Measurements from ENCODE around the gene ALS2CL.

ALS2CL gene

GRCh38 chr3:46629551-46630517 is 63.6 kb downstream of the ALS2CL start:
- peak; percentile 78 for DNase-seq (ENCODE audit: low read depth)

- DNase-seq (ENCODE audit: low read depth) = peak; percentile 80
Measured at GRCh38 chr3:46628901-46629369, 64.5 kb downstream of the ALS2CL start.

- DNase-seq (ENCODE audit: low read depth) = no peak
Measured at GRCh38 chr3:46627078-46627477, 66.4 kb downstream of the ALS2CL start.

GRCh38 chr3:46626039-46626438 is 67.4 kb downstream of the ALS2CL start:
- DNase-seq (ENCODE audit: low read depth) = no peak

GRCh38 chr3:46624975-46625490 is 68.4 kb downstream of the ALS2CL start:
- DNase-seq (ENCODE audit: low read depth) = no peak

- DNase-seq (ENCODE audit: low read depth) = no peak
Measured at GRCh38 chr3:46624533-46624932, 68.9 kb downstream of the ALS2CL start.

GRCh38 chr3:46619845-46620778 is 73.4 kb downstream of the ALS2CL start:
- DNase-seq (ENCODE audit: low read depth) = no peak
